ENCODE measurements around the gene CSF2.
A peak's percentile ranks its signal among the peaks of the same experiment; 100 is the strongest.

CSF2 gene

GRCh38 chr5:132055441-132055807, 18.2 kb upstream of the CSF2 start:
- DNase-seq, result no peak

DNA sequence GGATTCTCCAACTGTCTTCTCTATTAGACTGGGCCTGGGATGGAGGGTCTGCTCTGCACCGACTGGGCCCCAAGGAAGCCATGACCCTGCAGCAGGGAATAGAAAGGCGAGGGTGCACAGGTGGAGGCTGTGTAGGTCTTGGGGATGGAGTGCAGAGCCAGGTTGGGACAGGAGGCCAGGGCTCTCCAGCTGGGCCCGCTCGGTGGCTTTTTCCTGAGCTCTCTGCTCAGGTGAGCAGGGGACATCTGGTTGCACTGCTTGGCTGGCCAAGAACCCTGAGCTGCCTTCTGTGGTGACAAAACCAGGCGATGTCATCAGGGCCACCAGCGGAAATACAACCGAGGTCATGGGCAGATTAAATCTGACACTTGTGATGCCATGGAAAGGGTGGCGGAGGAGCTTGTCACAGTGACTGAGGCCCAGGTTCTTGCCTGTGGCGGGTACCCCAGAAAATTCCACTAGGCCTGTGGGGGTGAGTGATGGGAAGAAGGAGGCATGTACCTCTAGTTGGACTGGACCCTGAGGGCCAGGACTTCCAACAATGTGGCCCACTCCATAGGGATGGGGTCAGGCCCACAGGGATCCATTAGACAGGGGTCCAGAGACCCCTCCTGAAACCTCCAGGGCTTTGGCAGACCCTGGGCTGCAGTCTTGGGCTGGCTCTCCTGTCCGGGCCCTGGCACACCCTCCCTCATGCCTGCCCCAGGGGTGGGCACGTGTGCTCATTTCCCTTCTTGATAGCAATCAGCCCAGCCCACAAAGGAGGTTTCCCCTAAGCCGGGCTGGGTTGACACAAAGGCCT, 17.6 kb upstream of the CSF2 start:
- no peak for DNase-seq

- no peak for DNase-seq
Measured at GRCh38 chr5:132056610-132057497, 16.7 kb upstream of the CSF2 start.

DNA sequence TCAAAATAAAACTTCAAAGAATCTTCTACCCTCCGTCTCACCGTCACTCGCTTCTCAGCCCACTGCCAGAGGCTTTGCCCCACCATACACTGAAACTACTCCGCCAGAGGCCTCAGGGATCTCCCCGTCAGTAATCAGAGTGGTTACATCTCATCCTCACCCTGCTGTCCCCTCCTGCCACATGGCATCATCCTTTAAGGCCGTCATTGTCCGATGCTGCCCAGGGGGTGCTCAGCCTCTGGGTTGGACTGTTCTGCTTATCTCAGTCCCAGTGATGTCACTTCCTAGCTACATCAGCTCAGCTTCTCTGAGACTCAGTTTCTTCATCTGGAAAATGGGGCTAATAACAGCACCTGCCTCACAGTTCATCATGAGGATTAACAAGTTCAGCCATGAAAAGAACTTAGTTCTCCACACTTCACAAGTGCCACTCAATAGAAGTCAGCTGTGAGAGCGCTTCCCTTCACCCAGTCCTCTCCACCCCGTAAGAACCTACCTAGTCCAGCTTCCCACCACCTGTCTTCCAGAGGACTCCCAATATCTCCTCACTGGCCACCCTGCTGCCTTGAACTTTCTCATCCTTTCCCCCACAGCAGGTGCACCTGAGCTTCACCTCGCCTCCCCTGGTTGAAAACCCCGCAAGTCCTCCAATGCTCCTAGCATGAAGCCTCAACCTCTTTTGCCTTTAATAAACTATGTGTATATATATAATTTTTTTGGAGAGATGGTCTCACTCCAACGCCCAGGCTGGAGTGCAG, 15.9 kb upstream of the CSF2 start:
- no peak for DNase-seq

GRCh38 chr5:132058646-132059042, 14.9 kb upstream of the CSF2 start:
- no peak for DNase-seq

DNA sequence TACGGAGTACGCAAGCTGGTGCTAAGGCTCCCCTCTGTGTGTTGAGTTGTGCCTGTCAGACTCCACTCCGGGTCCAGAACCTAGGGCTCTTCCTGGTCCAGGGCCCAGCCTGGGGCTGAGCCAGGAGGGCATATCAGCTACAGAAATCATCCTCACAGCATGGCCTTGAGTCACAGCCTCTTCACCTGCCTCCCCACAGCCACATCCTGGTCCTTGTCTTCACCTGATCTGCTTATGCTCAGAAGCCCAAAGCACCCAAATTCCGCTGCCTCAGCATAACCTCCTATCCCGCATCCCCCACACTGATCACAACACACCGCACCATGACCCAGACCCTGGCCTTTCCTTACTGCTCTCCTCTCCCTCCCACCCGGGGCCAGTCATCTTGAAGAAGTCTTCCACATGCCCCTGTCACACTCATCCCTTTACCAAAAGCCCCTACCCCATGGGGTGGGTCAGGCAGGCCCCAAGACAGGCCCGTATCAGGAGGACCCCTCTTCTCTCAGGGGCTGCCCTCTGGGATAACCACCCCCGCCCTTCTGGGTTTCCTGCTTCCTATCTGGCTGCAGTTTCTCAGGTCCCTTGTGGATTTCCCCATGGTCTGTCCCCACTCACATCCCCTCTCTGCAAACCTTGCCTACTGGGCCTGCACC, 14.4 kb upstream of the CSF2 start:
- no peak for DNase-seq

- DNase-seq, result no peak
Measured at GRCh38 chr5:132059696-132060500, 13.7 kb upstream of the CSF2 start.

- no peak for DNase-seq
Measured at GRCh38 chr5:132060501-132061161, 13.0 kb upstream of the CSF2 start, which contains the start of gene IL3. IL3 (plus strand) TSS chr5:132060655; CDS start chr5:132060707, 52 bp downstream.

GRCh38 chr5:132063090-132063911, 10.3 kb upstream of the CSF2 start:
- DNase-seq, result peak; percentile 61

- DNase-seq, result no peak
Measured at GRCh38 chr5:132064140-132064539, 9.4 kb upstream of the CSF2 start.

GRCh38 chr5:132064738-132065331, 8.8 kb upstream of the CSF2 start:
- peak; percentile 61 for DNase-seq

DNA sequence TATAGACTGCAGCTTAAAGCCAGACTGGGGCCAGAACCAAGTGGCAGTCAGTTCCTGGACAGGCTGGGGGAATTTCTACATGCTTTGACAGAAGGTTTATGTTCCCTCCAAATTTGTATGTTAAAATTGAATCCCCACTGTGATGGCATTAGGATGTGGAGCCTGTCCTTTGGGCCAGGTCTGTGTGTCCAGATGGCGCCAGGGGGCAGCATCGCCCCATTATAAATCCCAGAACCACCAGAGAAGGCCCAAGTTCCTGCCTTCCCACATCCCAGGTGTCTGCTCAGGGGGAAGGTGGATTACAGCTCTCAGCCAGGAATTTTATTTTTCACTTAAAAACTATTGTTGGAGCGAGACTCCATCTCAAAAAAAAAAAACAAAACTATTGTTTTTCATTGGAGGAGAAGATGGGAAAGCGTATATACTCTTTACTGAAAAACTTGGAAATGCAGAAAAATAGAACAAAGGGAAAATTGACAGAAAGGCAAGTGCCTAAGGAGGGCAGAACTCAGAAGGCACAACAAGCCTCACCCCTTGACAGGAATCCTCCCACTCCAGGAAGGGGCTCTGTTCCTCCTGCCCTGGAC, 8.1 kb upstream of the CSF2 start:
- DNase-seq, result no peak

DNA sequence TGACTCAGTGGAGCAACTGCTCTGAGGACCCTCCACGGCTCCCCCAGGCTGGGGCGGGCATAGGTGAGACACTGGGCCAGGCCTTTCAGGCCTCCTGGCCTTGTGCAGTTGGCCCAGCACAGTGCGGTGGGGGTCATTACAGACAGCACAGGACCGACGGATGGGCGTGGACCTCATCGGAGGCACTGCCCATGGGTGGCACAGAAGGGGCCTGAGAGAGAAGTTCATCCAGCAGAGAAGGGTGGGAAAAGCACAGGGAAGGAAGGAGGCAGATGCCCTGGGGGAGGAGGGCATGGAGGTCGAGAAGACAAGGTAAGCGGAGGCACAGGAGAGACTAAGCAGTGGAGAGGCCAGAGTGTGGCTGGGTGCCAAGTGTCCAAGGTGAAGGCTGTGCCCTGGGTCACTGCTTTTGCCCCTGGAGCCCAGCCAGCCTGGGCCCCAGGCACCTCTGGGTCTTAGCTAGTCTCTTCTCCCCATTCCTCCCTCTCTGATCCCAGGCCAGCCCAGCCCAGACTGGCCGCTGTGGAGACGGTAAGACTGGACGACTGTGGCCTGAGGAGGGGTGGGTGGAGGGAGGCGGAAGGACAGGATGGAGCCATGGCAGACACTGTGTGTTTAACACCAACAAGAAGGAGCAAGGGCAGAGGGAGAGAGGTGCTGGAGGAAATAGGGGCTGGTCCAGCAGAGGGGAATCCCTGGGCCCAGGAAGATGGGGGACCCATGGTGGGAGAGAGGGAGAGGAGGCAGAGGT, 7.5 kb upstream of the CSF2 start:
- DNase-seq, result no peak

- no peak for DNase-seq
Measured at GRCh38 chr5:132066871-132067270, 6.7 kb upstream of the CSF2 start.

GRCh38 chr5:132067451-132067850, 6.1 kb upstream of the CSF2 start:
- no peak for DNase-seq

DNA sequence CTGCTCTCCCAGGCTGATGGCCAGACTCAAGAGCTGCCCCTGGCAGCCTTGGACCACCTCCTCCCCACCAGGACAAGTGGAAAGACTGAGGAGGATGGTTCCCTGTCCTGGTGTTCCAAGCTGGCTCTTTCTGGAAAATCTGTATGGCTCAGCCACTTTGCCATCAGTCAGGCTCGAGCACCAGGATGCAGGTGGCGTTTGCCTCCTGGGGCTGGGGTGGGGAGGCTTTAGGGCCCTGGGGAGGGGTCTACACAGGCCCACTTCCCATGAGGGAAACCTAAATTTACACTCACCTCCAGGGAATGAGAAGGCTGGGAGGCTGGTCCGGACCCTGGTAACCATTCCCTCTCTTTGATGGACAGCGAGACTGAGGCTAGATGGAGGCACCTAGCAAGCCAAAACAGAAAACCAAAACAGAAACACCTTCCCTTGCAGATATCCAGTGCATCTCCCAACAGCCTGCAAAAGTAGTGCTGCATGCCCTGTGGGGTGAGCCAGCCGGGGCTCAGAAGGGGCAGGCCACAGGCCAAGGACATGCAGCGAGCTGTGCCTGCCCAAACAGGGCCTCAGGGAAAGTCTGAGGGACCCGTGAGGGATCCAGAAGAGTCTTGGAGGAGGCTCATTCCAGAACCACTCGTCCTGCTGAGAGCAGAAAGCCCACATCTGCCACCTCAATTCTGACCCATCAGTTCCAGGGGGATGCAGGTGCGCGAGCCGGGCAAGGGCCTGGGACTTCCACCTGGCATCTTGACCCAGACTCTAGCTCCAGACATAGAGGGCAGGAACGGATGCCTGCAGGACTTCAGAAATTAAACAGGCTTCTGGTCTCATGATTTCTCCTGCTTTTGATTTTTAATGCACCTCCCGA, 5.4 kb upstream of the CSF2 start:
- no peak for DNase-seq

- no peak for DNase-seq
Measured at GRCh38 chr5:132069561-132069960, 4.0 kb upstream of the CSF2 start.

GRCh38 chr5:132069994-132070393, 3.6 kb upstream of the CSF2 start:
- no peak for DNase-seq

All from effector CD8-positive, alpha-beta T cell (primary cell).